Tongue (tissue), 2 donors: ENCODE data around the gene NAA10. TPM values are rescaled to one million over a fixed set of nuclear protein-coding genes. Genes with fewer than 3 reads are reported as not detected.

Experiments
- DNase-seq: peaks from one replicate; pipeline ENCODE4 v3.0.0-alpha.2; 2015
- total RNA-seq: library from RNA; depleted of rRNA; stranded (reverse); fragments of >200 nt; gene quantifications from one replicate; pipeline ENCODE4 v1.2.3, GENCODE V29; 2014

Gene NAA10
- total RNA-seq, 1 donor from 2014 or later = 47.8 TPM

GRCh38 chrX:153948002-153948466, 13.2 kb upstream of the NAA10 start:
- DNase-seq = no peak

GRCh38 chrX:153947009-153947769, 12.4 kb upstream of the NAA10 start:
- peak; percentile 74 for DNase-seq

GRCh38 chrX:153945956-153946943, 11.4 kb upstream of the NAA10 start:
- no peak for DNase-seq

- no peak for DNase-seq
These were observed 9.9 kb upstream of the NAA10 start for GRCh38 chrX:153944800-153945150.

GRCh38 chrX:153944140-153944799, 9.4 kb upstream of the NAA10 start, which contains the start of gene RENBP:
TSS of gene RENBP (minus strand) at chrX:153944643. CDS start at chrX:153944610, 33 bp downstream.
- no peak for DNase-seq

GRCh38 chrX:153941336-153942252, 6.8 kb upstream of the NAA10 start:
- no peak for DNase-seq

GRCh38 chrX:153939573-153939972, 4.7 kb upstream of the NAA10 start:
- no peak for DNase-seq

GRCh38 chrX:153938226-153938786, 3.5 kb upstream of the NAA10 start:
- no peak for DNase-seq

GRCh38 chrX:153937056-153937455, 2.2 kb upstream of the NAA10 start:
- DNase-seq = no peak

GRCh38 chrX:153935326-153935851, 552 bp upstream of the NAA10 start:
- no peak for DNase-seq

- DNase-seq = no peak
These were observed 582 bp downstream of the NAA10 start for GRCh38 chrX:153934148-153934761.

GRCh38 chrX:153933748-153934147, 1.1 kb downstream of the NAA10 start:
- no peak for DNase-seq

- DNase-seq = no peak
These were observed 2.5 kb downstream of the NAA10 start for GRCh38 chrX:153932220-153932915.

- no peak for DNase-seq
These were observed 3.1 kb downstream of the NAA10 start for GRCh38 chrX:153931748-153932147.

- DNase-seq = no peak
These were observed 3.7 kb downstream of the NAA10 start for GRCh38 chrX:153931151-153931550.

- DNase-seq = no peak
These were observed 4.6 kb downstream of the NAA10 start for GRCh38 chrX:153930011-153930910.

GRCh38 chrX:153929576-153929975, 5.3 kb downstream of the NAA10 start:
- no peak for DNase-seq

GRCh38 chrX:153928846-153929245, 6.0 kb downstream of the NAA10 start:
- no peak for DNase-seq
